Left renal pelvis (tissue), 4 donors: ENCODE measurements around the gene ATP11C. TPM values are rescaled to one million over a fixed set of nuclear protein-coding genes. Genes with fewer than 3 reads are reported as not detected.
"Not testable (repeated sequence)": the region's sequence is repeated elsewhere in the genome, so short reads cannot be mapped to it uniquely, and the experiment has no call there.

ENCODE experiments used
- DNase-seq, 4 donors: peaks; one replicate each; pipeline ENCODE4 v3.0.0-alpha.2; 2013; ENCODE audit warnings: low read depth in 4 of 4, low spot score in 3 of 4
- polyA plus RNA-seq, 4 donors: library from polyadenylated mRNA; unstranded; fragments of 120-200 nt; gene quantifications; one replicate each; pipeline ENCODE4 v1.2.1, GENCODE V29; 2013; ENCODE audit not compliant: insufficient read length in 4 of 4

ATP11C gene
- polyA plus RNA-seq = 10 to 100 TPM; 36.3 to 45.2 (median 42.2) TPM

DNA sequence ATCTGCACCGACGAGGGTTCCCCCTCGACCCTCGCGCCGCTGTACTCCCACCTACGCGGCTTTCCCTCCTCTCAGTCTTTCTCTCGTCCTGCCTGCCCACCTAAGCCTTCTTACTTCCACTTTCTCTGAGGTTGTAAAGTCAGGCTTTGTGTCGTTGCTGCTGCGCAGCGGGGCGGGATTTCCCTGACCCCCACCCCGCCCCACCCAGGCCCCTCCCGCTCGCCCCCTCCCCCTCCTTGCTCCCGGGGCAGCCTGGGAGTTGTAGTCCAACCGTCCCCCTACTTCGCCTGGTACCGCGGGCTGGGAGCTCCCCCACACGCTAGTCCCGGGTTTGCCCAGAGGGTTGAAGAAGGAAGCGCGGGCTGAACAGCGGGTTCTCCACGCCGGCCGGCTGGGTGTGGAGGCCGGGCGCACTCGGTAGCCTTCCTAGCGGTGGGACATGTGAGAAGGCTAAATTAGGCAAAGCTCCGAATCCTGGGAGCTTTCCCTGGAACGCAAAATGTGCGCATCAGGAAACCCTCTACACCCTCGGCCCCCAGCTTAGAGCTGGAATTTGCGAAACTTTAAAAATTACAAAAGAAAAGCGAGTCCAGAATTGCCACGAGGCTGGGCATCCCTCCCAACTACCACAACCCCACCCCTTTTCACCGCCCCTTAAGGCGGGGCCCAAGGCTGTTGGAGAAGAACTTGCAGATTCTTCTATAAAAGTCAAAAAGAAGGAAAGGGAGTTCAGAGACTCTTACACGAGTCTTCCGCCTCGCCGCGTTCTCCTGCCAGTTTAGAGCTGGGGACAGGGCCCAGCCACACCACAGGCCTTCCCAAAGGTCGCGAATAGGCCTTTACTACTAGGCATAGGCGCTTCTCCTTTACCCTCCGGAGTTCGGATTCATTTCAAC, at the start of gene ATP11C:
Gene ATP11C (minus strand): TSS at position 153 of the 896 bp plus-strand sequence. CDS start 1,011 bp downstream, outside the sequence.
- DNase-seq = peak; percentile 49 to 66 (median 64)

- no peak for DNase-seq
These were observed 41.6 kb upstream of the ATP11C start for GRCh38 chrX:139974471-139974870.

GRCh38 chrX:139972629-139973624, 40.1 kb upstream of the ATP11C start:
- DNase-seq = no peak

GRCh38 chrX:139972113-139972512, 39.3 kb upstream of the ATP11C start:
- DNase-seq = no peak

DNA sequence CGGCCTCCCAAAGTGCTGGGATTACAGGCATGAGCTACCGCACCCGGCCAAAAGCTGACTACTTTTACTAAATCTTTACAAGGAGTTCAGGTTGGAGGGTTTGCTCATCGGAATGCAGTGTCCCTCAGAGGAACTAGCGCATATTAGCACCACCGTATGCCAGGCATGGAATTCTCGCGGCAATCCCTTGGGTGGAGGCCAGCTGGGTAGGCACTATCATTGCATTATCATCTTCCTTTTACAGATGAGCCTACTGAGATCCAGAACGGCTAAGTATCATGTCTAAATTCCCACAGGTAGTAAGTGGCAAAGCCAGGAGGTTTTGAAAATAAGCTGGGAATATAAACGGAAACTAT, 38.5 kb upstream of the ATP11C start:
- DNase-seq = no peak

GRCh38 chrX:139969286-139969685, 36.4 kb upstream of the ATP11C start:
- no peak for DNase-seq

DNA sequence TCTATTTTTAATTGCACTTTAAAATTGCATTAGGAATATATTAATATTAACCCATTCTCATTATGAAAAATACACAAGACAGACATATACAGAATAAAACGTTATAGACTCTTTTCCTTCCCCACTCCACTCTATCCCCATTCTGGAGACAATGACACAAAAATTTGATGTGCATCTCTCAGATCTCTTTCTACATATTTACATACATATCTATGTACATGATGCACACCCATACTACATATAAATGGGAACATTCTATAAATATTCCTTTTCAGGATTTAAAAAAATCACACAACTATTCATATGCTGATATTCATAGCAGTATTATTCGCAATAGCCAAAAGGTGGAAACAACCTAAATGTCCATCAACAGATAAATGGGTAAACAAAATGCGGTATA, 34.9 kb upstream of the ATP11C start:
- DNase-seq = no peak

DNA sequence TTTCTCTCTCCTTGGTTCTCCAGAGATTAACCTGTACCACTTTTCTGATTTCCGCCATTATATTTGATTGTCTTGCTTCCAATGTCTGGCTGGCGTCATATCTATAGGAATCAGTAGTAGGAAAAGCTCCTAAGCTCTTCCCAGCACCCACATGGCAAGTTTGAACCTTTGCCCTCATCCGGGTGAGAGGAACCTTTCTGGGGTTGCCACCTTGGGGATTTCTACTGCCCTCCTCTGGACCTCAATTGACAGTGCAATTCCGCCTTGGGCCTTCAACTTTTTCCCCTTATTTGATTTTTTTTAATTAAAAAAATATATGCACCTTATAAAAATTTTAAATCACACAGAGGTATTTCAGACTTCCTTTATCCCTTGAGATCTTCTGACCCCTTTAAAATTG, 34.4 kb upstream of the ATP11C start:
- DNase-seq = no peak

GRCh38 chrX:139966159-139966558, 33.3 kb upstream of the ATP11C start:
- not testable (repeated sequence) for DNase-seq

- no peak for DNase-seq
These were observed 32.6 kb upstream of the ATP11C start, which contains the start of gene CXorf66 for GRCh38 chrX:139965421-139965820. TSS of gene CXorf66 (minus strand) at chrX:139965521. CDS start at chrX:139965496, 25 bp downstream.

DNA sequence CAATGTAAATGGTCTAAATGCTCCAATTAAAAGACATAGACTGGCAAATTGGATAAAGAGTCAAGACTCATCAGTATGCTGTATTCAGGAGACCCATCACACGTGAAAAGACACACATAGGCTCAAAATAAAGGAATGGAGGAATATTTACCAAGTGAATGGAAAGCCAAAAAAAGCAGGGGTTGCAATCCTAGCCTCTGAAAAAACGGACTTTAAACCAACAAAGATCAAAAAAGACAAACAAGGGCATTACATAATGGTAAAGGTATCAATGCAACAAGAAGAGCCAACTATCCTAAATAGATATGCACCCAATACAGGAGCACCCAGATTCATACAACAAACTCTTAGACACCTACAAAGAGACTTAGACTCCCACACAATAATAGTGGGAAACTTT, 28.2 kb upstream of the ATP11C start:
- not testable (repeated sequence) for DNase-seq

DNA sequence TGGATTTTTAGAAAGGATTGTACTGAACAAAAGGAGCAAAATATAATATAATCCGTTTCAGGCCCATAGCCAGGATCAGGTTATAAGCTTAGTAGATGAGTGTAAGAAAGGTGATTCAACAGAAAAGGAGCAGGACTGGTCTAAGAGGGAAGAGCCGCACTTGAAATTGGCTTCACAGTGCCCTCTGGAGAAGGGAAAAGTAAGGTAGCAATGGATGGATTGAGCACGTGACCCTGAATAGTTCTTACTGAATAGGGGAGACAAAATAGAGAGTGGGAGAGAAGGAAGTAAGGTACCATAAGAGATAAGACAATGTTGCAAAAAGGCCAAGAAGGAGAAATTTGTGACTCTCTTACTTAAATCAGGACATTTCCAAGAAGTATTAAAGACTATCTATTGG, 16.9 kb upstream of the ATP11C start:
- no peak for DNase-seq

GRCh38 chrX:139945075-139945474, 12.2 kb upstream of the ATP11C start:
- DNase-seq = no peak

GRCh38 chrX:139936259-139936658, 3.4 kb upstream of the ATP11C start:
- DNase-seq = no peak

GRCh38 chrX:139933904-139934303, 1.1 kb upstream of the ATP11C start:
- no peak for DNase-seq

- DNase-seq = no peak
These were observed 566 bp downstream of the ATP11C start for GRCh38 chrX:139932073-139932900.

GRCh38 chrX:139931646-139932072, 1.2 kb downstream of the ATP11C start:
- no peak for DNase-seq

DNA sequence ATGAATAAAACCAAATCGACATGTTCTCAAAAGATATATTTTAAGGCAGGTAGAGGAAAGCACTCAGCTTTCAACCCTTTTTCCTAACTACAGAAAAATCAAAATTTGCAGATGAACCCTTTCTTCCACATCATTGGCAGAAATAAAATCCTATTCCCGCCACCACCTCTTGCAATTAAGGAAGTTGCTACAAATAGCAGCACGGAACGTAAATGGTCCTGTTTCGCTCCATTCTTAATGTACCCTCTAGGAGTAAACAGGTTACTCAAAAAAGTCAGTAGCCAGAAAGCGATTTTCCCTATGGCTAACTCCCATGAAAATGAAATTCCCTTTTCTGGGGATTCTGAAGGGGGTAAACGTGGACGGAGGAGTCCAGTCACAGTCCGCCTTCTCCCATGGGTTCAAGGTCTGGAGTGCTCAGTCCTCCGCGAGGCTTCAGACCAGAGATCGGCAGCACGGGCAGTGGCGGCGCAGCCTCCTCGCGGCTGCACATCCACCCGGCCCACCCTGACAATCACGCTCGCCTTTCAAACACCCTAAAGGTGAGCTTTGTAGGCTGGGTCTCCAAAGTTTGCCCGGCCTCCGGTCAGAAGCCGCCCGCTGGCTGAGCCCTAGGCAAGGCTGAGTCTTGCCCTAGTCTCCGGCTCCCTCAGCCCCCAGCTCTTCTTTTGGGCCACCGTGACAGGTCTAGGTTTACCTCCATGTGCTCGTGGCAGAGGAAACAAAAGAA, 1.8 kb downstream of the ATP11C start:
- no peak for DNase-seq

DNA sequence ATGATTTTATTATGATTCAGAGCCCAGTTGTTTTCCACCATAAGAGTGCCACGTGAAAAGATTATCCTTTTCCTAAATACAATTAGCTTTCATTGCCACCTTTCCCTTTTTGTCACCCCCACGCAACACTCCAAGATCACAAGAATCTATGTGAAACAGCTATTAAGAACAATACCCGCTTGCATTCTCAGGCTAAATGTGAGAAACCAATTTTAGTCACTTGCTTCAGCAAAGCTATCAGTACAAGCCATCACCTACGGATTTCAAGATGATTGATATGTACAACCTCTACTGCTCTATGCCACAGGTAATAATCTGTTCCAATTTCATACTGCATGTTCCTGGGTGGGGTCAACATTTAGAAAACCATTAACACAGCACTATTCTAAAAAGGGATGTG, 2.5 kb downstream of the ATP11C start:
- DNase-seq = no peak

DNA sequence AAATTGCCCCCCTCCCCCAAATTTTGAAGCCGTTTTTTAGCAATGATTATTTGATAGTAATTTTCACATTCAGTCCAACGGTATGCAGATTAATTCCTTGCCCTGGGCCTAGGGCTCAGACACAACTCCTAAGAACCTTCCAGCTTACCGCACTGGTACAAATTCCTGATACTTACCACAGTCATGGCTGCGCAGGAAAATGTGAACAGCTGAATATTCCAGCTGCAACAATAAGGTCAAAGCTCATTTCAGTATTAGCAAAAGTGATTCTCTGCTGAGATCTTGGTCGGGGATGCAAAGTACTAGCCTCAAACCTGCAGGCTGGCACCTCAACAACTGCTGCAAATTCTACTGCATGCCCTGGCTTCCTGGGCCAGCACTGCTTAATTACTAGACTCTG, 3.0 kb downstream of the ATP11C start:
- DNase-seq = no peak
